Lower leg skin (tissue), 3 donors: ENCODE data around the gene ZP3.

Experiments used
- POLR2A ChIP-seq, 2 donors: fragments of 450-650 bp; IDR thresholded peaks; one replicate each; pipeline ENCODE4 v1.6.1; 2016 to 2017; ENCODE audit warnings: antibody characterized with exemption in 2 of 2, mild to moderate bottlenecking in 1 of 2, moderate library complexity in 1 of 2
- TF ChIP-seq, protein P1 (sequence below), 3 donors: fragments of 450-650 bp; IDR thresholded peaks; one replicate each; pipeline ENCODE4 v1.5.1; 2016; ENCODE audit warnings: antibody characterized with exemption in 3 of 3, mild to moderate bottlenecking in 3 of 3, moderate library complexity in 2 of 3

DNA sequence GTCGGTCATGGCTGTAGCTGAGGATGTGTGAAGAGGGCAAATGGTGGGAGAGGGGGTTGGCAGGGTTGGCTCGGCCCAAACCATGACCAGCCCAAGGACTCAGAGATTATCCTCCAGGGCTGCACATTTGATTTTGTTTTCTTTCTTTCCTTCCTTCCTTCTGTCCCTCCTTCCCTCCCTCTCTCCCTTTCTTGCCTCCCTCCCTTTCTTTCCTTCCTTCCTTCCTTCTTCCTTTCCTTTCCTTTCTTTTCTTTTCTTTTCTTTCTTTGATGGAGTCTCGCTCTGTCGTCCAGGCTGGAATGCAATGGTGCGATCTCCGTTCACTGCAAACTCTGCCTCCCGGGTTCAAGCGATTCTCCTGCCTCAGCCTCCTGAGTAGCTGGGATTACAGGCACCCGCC is 19.0 kb upstream of the ZP3 start:
- TF ChIP-seq, protein P1, sequence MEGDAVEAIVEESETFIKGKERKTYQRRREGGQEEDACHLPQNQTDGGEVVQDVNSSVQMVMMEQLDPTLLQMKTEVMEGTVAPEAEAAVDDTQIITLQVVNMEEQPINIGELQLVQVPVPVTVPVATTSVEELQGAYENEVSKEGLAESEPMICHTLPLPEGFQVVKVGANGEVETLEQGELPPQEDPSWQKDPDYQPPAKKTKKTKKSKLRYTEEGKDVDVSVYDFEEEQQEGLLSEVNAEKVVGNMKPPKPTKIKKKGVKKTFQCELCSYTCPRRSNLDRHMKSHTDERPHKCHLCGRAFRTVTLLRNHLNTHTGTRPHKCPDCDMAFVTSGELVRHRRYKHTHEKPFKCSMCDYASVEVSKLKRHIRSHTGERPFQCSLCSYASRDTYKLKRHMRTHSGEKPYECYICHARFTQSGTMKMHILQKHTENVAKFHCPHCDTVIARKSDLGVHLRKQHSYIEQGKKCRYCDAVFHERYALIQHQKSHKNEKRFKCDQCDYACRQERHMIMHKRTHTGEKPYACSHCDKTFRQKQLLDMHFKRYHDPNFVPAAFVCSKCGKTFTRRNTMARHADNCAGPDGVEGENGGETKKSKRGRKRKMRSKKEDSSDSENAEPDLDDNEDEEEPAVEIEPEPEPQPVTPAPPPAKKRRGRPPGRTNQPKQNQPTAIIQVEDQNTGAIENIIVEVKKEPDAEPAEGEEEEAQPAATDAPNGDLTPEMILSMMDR (IDR thresholded peaks at IDR 0.05) = no peak
- no peak for TF ChIP-seq POLR2A (IDR thresholded peaks at IDR 0.05)
